Osteoblast (primary cell): ENCODE measurements around the gene IGF1. TPM values are rescaled to one million over a fixed set of nuclear protein-coding genes. Genes with fewer than 3 reads are reported as not detected.
"Not testable (repeated sequence)": the region's sequence is repeated elsewhere in the genome, so short reads cannot be mapped to it uniquely, and the experiment has no call there.

ENCODE experiments used
- DNase-seq: peaks from one replicate; pipeline ENCODE4 v3.0.0; 2011; ENCODE audit warnings: low spot score, mixed read lengths; ENCODE audit not compliant: insufficient read length; ENCODE audit errors: missing footprints
- H2AFZ ChIP-seq: 2 replicates; pipeline ENCODE4 v1.6.0; 2011; ENCODE audit warnings: mild to moderate bottlenecking, low read length
- H3K27ac ChIP-seq: 2 replicates; pipeline ENCODE4 v1.5.1; 2011; ENCODE audit warnings: mild to moderate bottlenecking, low read depth, low read length, moderate library complexity
- H3K27me3 ChIP-seq: 2 replicates; pipeline ENCODE4 v1.6.0; 2012; ENCODE audit warnings: mild to moderate bottlenecking, control low read depth, inconsistent platforms, low read length, moderate library complexity; ENCODE audit not compliant: insufficient read depth
- H3K36me3 ChIP-seq: 2 replicates; pipeline ENCODE4 v1.5.1; 2011; ENCODE audit warnings: mild to moderate bottlenecking, low read length, control low read depth, moderate library complexity; ENCODE audit not compliant: insufficient read depth
- H3K4me1 ChIP-seq: 2 replicates; pipeline ENCODE4 v1.5.1; 2011; ENCODE audit warnings: mild to moderate bottlenecking, low read length, control low read depth, moderate library complexity; ENCODE audit not compliant: insufficient read depth
- H3K4me2 ChIP-seq: 2 replicates; pipeline ENCODE4 v1.6.0; 2011; ENCODE audit warnings: mild to moderate bottlenecking, low read length; ENCODE audit not compliant: insufficient read depth
- H3K4me3 ChIP-seq: fragments of 200-600 bp; sonication (generic); 3 replicates; pipeline ENCODE4 v1.5.1; 2012; ENCODE audit warnings: mild to moderate bottlenecking, low read length, inconsistent platforms; ENCODE audit not compliant: insufficient read depth
- H3K79me2 ChIP-seq: 2 replicates; pipeline ENCODE4 v1.6.0; 2012; ENCODE audit warnings: mild to moderate bottlenecking, low read length, control low read depth, inconsistent platforms; ENCODE audit not compliant: insufficient read depth
- H3K9me3 ChIP-seq: 2 replicates; pipeline ENCODE4 v1.5.1; 2011; ENCODE audit warnings: low read depth, low read length, control low read depth
- H4K20me1 ChIP-seq: 2 replicates; pipeline ENCODE4 v1.6.0; 2012; ENCODE audit warnings: mild to moderate bottlenecking, low read length, control low read depth; ENCODE audit not compliant: insufficient read depth
- CTCF ChIP-seq: IDR thresholded peaks from 2 replicates; pipeline ENCODE4 v1.5.1; 2011; ENCODE audit warnings: mild to moderate bottlenecking, low read depth, low read length, moderate library complexity; ENCODE audit errors: extremely low read depth
- total RNA-seq: library from RNA; depleted of rRNA; stranded (reverse); fragments of >200 nt; gene quantifications from 2 replicates; pipeline ENCODE4 v1.2.3, GENCODE V29; 2012

IGF1 gene
- total RNA-seq, 1 donor = 0.72 TPM

- Histone ChIP-seq H3K79me2 (no peaks in the 10 kb centered on the region), H3K36me3 (no peaks in the 10 kb centered on the region), H2AFZ (no peak overlapping the region), H3K27me3 (no peaks in the 10 kb centered on the region), H3K4me1 (no peaks in the 10 kb centered on the region), H3K4me2 (no peak overlapping the region), H3K4me3 (no peak overlapping the region), H4K20me1 (no peaks in the 10 kb centered on the region), H3K9me3 (no peaks in the 10 kb centered on the region), H3K27ac (no peak overlapping the region)
- TF ChIP-seq CTCF = no peak
- DNase-seq = no peak
Observed at GRCh38 chr12:102364709-102365108, 115.7 kb downstream of the IGF1 start.

GRCh38 chr12:102356690-102357089 lies 123.7 kb downstream of the IGF1 start:
- no peak for DNase-seq
- no peak overlapping the region for H3K4me3 ChIP-seq
- no peak overlapping the region for H3K27ac ChIP-seq
- TF ChIP-seq CTCF = no peak
- no peaks in the 10 kb centered on the region for H3K36me3 ChIP-seq
- H3K4me2 ChIP-seq = no peak overlapping the region
- no peaks in the 10 kb centered on the region for H3K9me3 ChIP-seq
- H3K4me1 ChIP-seq = no peaks in the 10 kb centered on the region
- no peak overlapping the region for H2AFZ ChIP-seq
- no peaks in the 10 kb centered on the region for H3K79me2 ChIP-seq
- no peaks in the 10 kb centered on the region for H3K27me3 ChIP-seq
- no peaks in the 10 kb centered on the region for H4K20me1 ChIP-seq

- not testable (repeated sequence) for DNase-seq
Observed at GRCh38 chr12:102354281-102354680, 126.1 kb downstream of the IGF1 start.

GRCh38 chr12:102351322-102351721 lies 129.0 kb downstream of the IGF1 start:
- no peak for DNase-seq
- no peak for TF ChIP-seq CTCF
- H2AFZ ChIP-seq = no peak overlapping the region

More at GRCh38 chr12:102354281-102354680, 126.1 kb downstream of the IGF1 start:
- not testable (repeated sequence) for H4K20me1 ChIP-seq, H3K4me2 ChIP-seq, H3K27ac ChIP-seq, H2AFZ ChIP-seq, H3K4me1 ChIP-seq, H3K4me3 ChIP-seq, H3K9me3 ChIP-seq, H3K79me2 ChIP-seq, H3K36me3 ChIP-seq, H3K27me3 ChIP-seq

More at GRCh38 chr12:102351322-102351721, 129.0 kb downstream of the IGF1 start:
- Histone ChIP-seq H3K79me2 (no peaks in the 10 kb centered on the region), H3K27me3 (no peaks in the 10 kb centered on the region), H3K9me3 (no peaks in the 10 kb centered on the region), H3K27ac (no peak overlapping the region), H4K20me1 (no peaks in the 10 kb centered on the region), H3K4me1 (no peaks in the 10 kb centered on the region), H3K4me2 (no peak overlapping the region), H3K36me3 (no peaks in the 10 kb centered on the region), H3K4me3 (no peak overlapping the region)
